Endothelial cell of umbilical vein (primary cell): ENCODE measurements around the gene CARD10. TPM values are rescaled to one million over a fixed set of nuclear protein-coding genes. Genes with fewer than 3 reads are reported as not detected.

Experiments used
- BruUV-seq: library from RNA; stranded (reverse); fragments of 400-500 nt; replicated peaks from 2 replicates; lab custom pipeline; 2021; lab: Mats Ljungman, UMichigan
- CTCF ChIA-PET: fragments of 300-600, 350-600 bp; sonication (Branson Sonifier 250); formaldehyde crosslinking; loops from one replicate; lab custom pipeline; 2021; ENCODE audit warnings: antibody characterized with exemption, inconsistent platforms; lab: Charles Lee
- POLR2A ChIA-PET: fragments of 300-600, 350-600 bp; sonication (Branson Sonifier 250); formaldehyde crosslinking; loops from one replicate; lab custom pipeline; 2021; ENCODE audit warnings: antibody characterized with exemption, inconsistent platforms; lab: Charles Lee
- DNase-seq: peaks from one replicate; pipeline ENCODE4 v3.0.0-alpha.2; 2011; ENCODE audit warnings: low read depth, low spot score
- FAIRE-seq: peaks from 2 replicates; lab custom pipeline; 2011; peaks lifted over from hg19 to GRCh38; lab: Jason Lieb, UNC
- H2AFZ ChIP-seq: 2 replicates; pipeline ENCODE4 v1.6.0; 2012; ENCODE audit warnings: low read depth, low read length, control low read depth, inconsistent platforms
- H3K27ac ChIP-seq: 2 replicates; pipeline ENCODE4 v1.5.1; 2011; ENCODE audit warnings: low read depth, mild to moderate bottlenecking, control low read depth, low read length, moderate library complexity; ENCODE audit not compliant: insufficient read depth
- H3K27me3 ChIP-seq, 2 experiments: 2 replicates each; pipeline versions ENCODE4 v1.6.0 to v1.6.1; 2011; ENCODE audit warnings: low read length in 2 of 2, mixed read lengths in 1 of 2; ENCODE audit not compliant: control insufficient read depth in 2 of 2, insufficient read depth in 2 of 2
- H3K36me3 ChIP-seq, 2 experiments: 2 replicates in 1 of 2; 3 replicates in 1 of 2; pipeline ENCODE4 v1.5.1; 2011; ENCODE audit warnings: low read length in 2 of 2, mild to moderate bottlenecking in 1 of 2, moderate library complexity in 1 of 2; ENCODE audit not compliant: control insufficient read depth in 2 of 2, insufficient read depth in 2 of 2; ENCODE audit errors: extremely low read depth in 1 of 2
- H3K4me1 ChIP-seq: 3 replicates; pipeline ENCODE4 v1.5.1; 2011; ENCODE audit warnings: mild to moderate bottlenecking, low read length; ENCODE audit not compliant: control insufficient read depth, insufficient read depth; ENCODE audit errors: extremely low read depth
- H3K4me2 ChIP-seq: 2 replicates; pipeline ENCODE4 v1.6.1; 2011; ENCODE audit warnings: low read length, control low read depth, mixed read lengths; ENCODE audit not compliant: insufficient read depth
- H3K4me3 ChIP-seq, 3 experiments: fragments of 200-600 bp in 1 of 3; sonication (generic), shearing (Covaris generic) in 1 of 3; replicated peaks in 1 of 3; 2 replicates each; pipeline ENCODE4 v1.5.1; 2011 to 2016; ENCODE audit warnings: control low read depth in 3 of 3, low read length in 3 of 3, mild to moderate bottlenecking in 2 of 3, inconsistent platforms in 1 of 3, low read depth in 1 of 3, moderate library complexity in 1 of 3; ENCODE audit not compliant: insufficient read depth in 1 of 3
- H3K79me2 ChIP-seq: 2 replicates; pipeline ENCODE4 v1.6.0; 2012; ENCODE audit warnings: low read length, inconsistent platforms; ENCODE audit not compliant: control insufficient read depth, insufficient read depth
- H3K9ac ChIP-seq: replicated peaks from 2 replicates; pipeline ENCODE3; 2011; ENCODE audit warnings: low read length, control low read depth; ENCODE audit not compliant: insufficient read depth; ENCODE audit errors: extremely low read depth
- H3K9me1 ChIP-seq: replicated peaks from 3 replicates; pipeline ENCODE4 v1.6.0; 2011; ENCODE audit warnings: mild to moderate bottlenecking, low read length; ENCODE audit not compliant: control insufficient read depth, insufficient read depth; ENCODE audit errors: extremely low read depth
- H3K9me3 ChIP-seq: replicated peaks from 2 replicates; pipeline ENCODE4 v1.5.1; 2012; ENCODE audit warnings: low read length, inconsistent platforms; ENCODE audit not compliant: control insufficient read depth, insufficient read depth
- H4K20me1 ChIP-seq: replicated peaks from 2 replicates; pipeline ENCODE3; 2011; ENCODE audit warnings: mild to moderate bottlenecking, low read length; ENCODE audit not compliant: control insufficient read depth, insufficient read depth; ENCODE audit errors: extremely low read depth
- CTCF ChIP-seq, 2 donors: IDR thresholded peaks; 1 replicate in 1 of 2; 2 replicates in 1 of 2; pipeline ENCODE4 v1.5.1; 2011; ENCODE audit warnings: low read length in 2 of 2, mild to moderate bottlenecking in 2 of 2, moderate library complexity in 2 of 2, control low read depth in 1 of 2, inconsistent platforms in 1 of 2, low read depth in 1 of 2; ENCODE audit not compliant: insufficient read depth in 1 of 2; ENCODE audit errors: extremely low read depth in 1 of 2
- EZH2 ChIP-seq: IDR thresholded peaks from 2 replicates; pipeline ENCODE4 v1.6.1; 2012; ENCODE audit warnings: borderline replicate concordance, low read depth, mild to moderate bottlenecking, moderate library complexity, low read length, inconsistent platforms; ENCODE audit not compliant: severe bottlenecking
- GATA2 ChIP-seq: IDR thresholded peaks from 2 replicates; pipeline ENCODE4 v1.7.0; 2011; ENCODE audit warnings: low read depth, mild to moderate bottlenecking, moderate library complexity, mixed read lengths, low read length; ENCODE audit not compliant: insufficient read length, insufficient read depth
- JUN ChIP-seq: IDR thresholded peaks from 2 replicates; pipeline ENCODE4 v1.6.1; 2011; ENCODE audit warnings: borderline replicate concordance, low read depth; ENCODE audit not compliant: insufficient read length, insufficient read depth
- MAX ChIP-seq: IDR thresholded peaks from 2 replicates; pipeline ENCODE4 v1.6.1; 2011; ENCODE audit not compliant: insufficient read depth, insufficient read length
- MYC ChIP-seq: IDR thresholded peaks from one replicate; pipeline ENCODE4 v1.6.1; 2011; ENCODE audit warnings: mild to moderate bottlenecking, low read depth, low read length
- POLR2A ChIP-seq: IDR thresholded peaks from 2 replicates; pipeline ENCODE4 v1.6.1; 2012; ENCODE audit warnings: low read depth, mild to moderate bottlenecking, control low read depth, low read length
- POLR2AphosphoS5 ChIP-seq: IDR thresholded peaks from 2 replicates; pipeline ENCODE4 v1.6.1; 2012; ENCODE audit warnings: low read depth, mild to moderate bottlenecking, control low read depth, low read length, moderate library complexity; ENCODE audit not compliant: insufficient read depth
- dilution Hi-C: fragments of 300-500 bp; cut with MboI; formaldehyde crosslinking; loops from one replicate; pipeline ENCODE4 v1.15.0; 2019; ENCODE audit warnings: low sequenced_read_pairs; ENCODE audit not compliant: extremely low pct_ligation_motif_present
- intact Hi-C: fragments of 100-400 bp; cut with micrococcal nuclease; formaldehyde crosslinking; loops from one replicate; pipeline ENCODE4 v1.10.0; 2022
- polyA plus RNA-seq, 4 experiments: library from polyadenylated mRNA; depleted of rRNA in 3 of 4; stranded (reverse) in 3 of 4; unstranded in 1 of 4; fragments of >200 nt; gene quantifications; 2 replicates each; pipeline versions ENCODE4 v1.2.1 to v1.2.3, GENCODE V29; 2011 to 2012; ENCODE audit warnings: missing spikeins in 1 of 4
- total RNA-seq: library from RNA; stranded (reverse); gene quantifications from 2 replicates; pipeline ENCODE4 v1.2.3, GENCODE V29; 2021

The CARD10 gene
- total and polyA plus RNA-seq, 2 donors (not counting 3 experiments of a cell fraction or from before 2014, with no cell fraction given) = 36.1 to 39.5 TPM

GRCh38 chr22:37457093-37457893 is 61.9 kb downstream of the CARD10 start:
- FAIRE-seq (peak; percentile 75), DNase-seq (peak; percentile 60)
- CTCF ChIA-PET = interaction anchor here (0.7 to 5.8 kb wide), 20 partner anchors 8 to 198 kb away, joined by 3 to 168 read pairs (median 4); no protein-coding TSS in a partner anchor
- no peak overlapping the region for H2AFZ ChIP-seq
- TF ChIP-seq CTCF (IDR thresholded peaks at IDR 0.05; ENCODE audit: extremely low read depth in 1 of 2, insufficient read depth in 1 of 2, low read depth in 1 of 2, low read length in 2 of 2) = peak; percentile 93 to 94
- no peak for TF ChIP-seq POLR2A
- H3K27me3 ChIP-seq = no peaks in the 10 kb centered on the region
- no peak overlapping the region for H3K4me2 ChIP-seq
- H3K36me3 ChIP-seq = no peaks in the 10 kb centered on the region
- H3K4me1 ChIP-seq = peaks cover 24% of the 10 kb centered on the region
- H3K4me3 ChIP-seq = no peak overlapping the region
- dilution Hi-C loops = no loop called here
- H3K9ac ChIP-seq = no peak overlapping the region
- no TSS peak for BruUV-seq
- H3K9me1 ChIP-seq = no peaks in the 10 kb centered on the region
- H3K79me2 ChIP-seq = no peaks in the 10 kb centered on the region
- intact Hi-C loops = loop anchor here (1.0 to 2.0 kb wide), 5 partner anchors 140 to 378 kb away; no protein-coding TSS in a partner anchor
- H3K27ac ChIP-seq = no peak overlapping the region
- POLR2A ChIA-PET = no interaction called here
- H3K9me3 ChIP-seq = no peaks in the 10 kb centered on the region
- H4K20me1 ChIP-seq = no peaks in the 10 kb centered on the region

- H3K36me3 ChIP-seq = no peaks in the 10 kb centered on the region
- no peaks in the 10 kb centered on the region for H3K79me2 ChIP-seq
- FAIRE-seq (no peak), DNase-seq (no peak)
- no peak for TF ChIP-seq POLR2A
- TF ChIP-seq CTCF (IDR thresholded peaks at IDR 0.05; ENCODE audit: extremely low read depth in 1 of 2, insufficient read depth in 1 of 2, low read depth in 1 of 2, low read length in 2 of 2) = no peak
- no peak for TF ChIP-seq GATA2
- no peak for TF ChIP-seq EZH2
- no peak for TF ChIP-seq POLR2AphosphoS5
- TF ChIP-seq JUN = no peak
- TF ChIP-seq MAX = no peak
- TF ChIP-seq MYC = no peak
- CTCF ChIA-PET = interaction anchor here (0.6 to 5.8 kb wide), 22 partner anchors 10 to 257 kb away, joined by 3 to 168 read pairs (median 4); no protein-coding TSS in a partner anchor
- no peak overlapping the region for H2AFZ ChIP-seq
- H3K9ac ChIP-seq = no peak overlapping the region
- H3K27me3 ChIP-seq = no peaks in the 10 kb centered on the region
- no peaks in the 10 kb centered on the region for H3K9me3 ChIP-seq
- POLR2A ChIA-PET = no interaction called here
- no peaks in the 10 kb centered on the region for H4K20me1 ChIP-seq
- H3K9me1 ChIP-seq = no peaks in the 10 kb centered on the region
- BruUV-seq = no TSS peak
- dilution Hi-C loops = no loop called here
- no peak overlapping the region for H3K4me2 ChIP-seq
- H3K4me3 ChIP-seq = no peak overlapping the region
- H3K4me1 ChIP-seq = peaks cover 24% of the 10 kb centered on the region
- H3K27ac ChIP-seq = peak overlapping the region; percentile 99
- intact Hi-C loops = loop anchor here (2.0 kb wide), 2 partner anchors 290 to 378 kb away; no protein-coding TSS in a partner anchor
Observed at GRCh38 chr22:37456346-37456745, 62.9 kb downstream of the CARD10 start.
